GM21515 (cell line): ENCODE results near the gene DISC1.
"Not testable (repeated sequence)": the region's sequence is repeated elsewhere in the genome, so short reads cannot be mapped to it uniquely, and the experiment has no call there.

Experiments
- ATAC-seq: cut with Tn5 transposase; IDR thresholded peaks from one replicate; pipeline ENCODE4 v1.9.1; 2021; ENCODE audit not compliant: unreplicated experiment

DISC1 gene

DNA sequence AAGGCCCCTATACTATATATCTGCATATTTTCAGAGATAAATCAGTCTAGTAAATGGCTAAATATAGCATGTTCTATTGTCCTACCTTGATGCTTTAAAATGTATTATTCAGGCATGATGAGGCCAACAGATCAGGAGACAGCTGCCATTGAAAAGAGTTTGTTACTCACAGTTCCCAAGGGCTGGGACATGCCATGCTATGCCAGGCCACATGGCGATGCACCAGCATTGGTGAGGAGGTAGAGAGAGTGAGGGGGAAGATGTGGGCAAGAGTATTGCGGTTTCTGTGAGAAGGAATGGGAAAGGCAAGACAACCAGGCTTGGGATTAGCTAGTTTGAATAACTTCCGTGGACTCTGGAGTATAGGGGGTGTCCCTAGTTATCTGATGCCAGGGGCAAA, 316.5 kb downstream of the DISC1 start:
- no peak for ATAC-seq

DNA sequence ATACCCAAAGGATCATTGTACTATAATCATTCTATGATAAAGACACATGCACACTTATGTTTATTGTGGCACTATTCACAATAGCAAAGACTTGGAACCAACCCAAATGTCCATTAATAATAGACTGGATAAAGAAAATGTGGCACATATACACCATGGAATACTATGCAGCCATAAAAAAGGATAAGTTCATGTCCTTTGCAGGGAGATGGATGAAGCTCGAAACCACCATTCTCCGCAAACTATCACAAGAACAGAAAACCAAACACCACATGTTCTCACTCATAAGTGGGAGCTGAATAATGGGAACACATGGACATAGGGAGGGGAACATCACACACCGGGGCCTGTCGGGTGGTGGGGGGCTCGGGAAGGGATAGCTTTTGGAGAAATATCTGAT, 321.5 kb downstream of the DISC1 start:
- ATAC-seq: not testable (repeated sequence)

DNA sequence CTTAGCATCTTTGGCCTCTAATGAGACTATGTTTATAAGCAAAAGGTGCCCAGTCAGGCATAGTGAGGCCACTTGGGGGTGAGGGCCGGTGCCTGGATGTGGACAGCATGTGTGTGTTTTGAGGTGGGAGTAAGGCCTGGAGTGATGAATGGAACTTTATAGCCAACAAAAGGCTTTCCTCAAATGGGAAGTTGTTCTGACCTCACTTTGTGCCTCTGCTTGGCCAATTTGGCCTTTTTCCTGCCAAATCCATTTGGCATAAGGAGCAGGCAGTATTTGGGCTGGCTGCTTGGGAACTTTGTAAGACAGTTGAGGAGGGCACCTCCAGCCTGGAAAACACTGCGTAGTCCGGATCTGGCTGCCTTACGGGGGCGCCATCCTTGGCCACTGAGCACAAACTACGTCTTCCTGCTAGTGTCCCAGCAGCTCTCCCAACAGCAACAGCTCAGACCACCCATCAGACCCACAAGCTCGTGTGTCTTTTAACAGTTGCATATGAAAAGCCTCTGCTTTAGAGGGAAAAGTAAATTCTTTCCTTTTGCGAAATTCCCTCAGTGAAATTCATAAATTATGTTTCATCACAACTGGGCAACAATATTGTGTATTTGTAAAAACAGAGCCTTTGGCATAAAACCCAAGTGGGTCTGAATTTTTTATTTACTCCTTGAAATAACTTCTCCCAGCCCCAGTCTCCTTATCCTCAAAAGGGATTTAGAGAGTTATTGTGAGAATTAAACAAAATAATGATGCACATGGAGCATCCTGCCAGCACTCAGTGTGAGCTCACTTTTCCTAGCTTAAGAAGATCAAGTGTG, 322.9 kb downstream of the DISC1 start:
- no peak for ATAC-seq

DNA sequence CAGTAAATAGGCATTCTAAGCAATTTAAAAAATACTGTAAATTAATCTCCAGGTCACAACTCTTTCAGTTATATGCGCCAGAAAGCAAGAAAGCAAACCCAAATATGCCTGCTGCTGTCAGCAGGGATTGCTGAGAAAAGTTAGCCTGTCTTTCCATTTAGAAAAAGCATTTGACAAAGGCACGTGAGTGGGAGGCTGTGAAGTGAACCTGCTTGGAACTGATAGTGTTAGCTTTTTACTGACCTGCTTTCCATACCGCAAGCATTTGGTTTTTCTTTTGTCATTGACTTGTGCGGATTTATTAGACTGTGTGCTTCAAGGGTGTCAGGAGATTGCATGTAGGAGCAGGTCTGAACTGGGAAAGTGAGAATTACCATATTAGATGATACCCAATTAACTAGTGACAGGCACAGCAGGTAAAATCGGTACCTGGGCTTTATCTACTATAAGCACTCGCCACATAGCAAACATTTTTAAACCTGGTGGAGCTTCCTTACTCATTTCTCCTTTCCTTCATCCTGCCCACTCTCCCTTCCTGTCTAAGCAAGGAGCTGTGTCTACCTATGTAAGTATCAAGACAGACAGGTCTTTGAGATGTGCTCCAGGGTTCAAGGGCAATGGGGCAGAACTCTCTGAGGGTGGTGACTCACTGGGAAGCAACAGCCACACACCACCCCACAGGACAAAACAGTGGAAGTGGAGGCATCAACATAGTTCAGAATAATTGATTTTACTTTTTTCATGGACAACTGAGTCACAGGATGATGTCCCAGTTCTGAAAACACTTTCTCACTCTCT, 323.9 kb downstream of the DISC1 start:
- no peak for ATAC-seq

DNA sequence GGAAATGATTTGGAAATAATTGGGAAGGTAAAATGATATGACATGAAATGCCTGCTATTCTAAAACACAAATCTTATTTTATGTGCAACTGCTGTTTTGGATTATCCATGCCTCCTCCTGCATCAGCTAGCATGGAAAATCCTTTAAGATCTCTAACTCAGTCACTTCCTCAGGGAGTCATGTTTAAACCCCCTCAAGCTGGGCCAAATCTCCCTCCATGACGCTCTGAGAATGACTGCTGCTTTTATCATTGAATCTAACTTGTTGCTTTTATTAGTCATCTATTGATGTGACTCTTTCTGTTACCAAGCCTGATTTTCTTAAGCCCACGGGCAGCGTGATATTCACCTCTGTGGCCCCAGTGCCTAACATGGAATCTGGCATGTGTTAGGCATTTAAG, 324.8 kb downstream of the DISC1 start:
- no peak for ATAC-seq

DNA sequence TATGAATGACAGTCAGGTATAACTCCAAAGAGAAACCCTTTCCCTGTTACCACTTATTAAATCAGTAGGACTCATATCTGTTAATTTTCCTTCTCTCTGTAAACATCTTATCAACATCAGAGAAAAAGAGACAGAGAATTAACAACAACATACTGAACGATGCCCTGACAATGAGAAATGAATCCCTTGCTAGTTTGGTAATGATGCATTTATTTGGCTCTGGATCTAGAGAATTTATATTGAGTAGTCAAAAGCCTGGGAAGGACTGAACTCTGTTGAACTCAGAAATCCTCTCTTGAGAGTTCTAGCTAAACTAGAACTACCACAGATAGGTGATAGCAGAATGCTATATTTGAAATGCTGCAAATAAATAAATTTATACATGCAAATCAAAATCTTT, 325.6 kb downstream of the DISC1 start:
- ATAC-seq: no peak

DNA sequence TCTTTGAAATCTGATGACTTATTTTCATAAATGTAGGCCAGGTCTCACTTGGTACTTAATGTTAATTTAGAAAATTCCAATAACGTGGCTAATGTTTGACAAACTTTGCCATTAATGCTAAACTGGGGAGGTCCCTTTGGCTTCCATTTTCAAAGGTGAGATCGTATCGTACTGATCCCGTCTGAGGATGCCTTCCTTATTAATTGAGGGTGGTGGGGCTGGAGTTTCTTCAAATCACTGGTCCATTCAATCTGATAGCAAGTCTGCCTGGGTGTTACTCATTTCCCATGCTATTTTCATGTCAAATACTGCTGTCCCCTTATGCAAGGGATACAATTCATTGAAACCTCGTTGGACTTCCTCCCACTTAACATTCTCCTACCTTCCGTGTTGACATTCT, 327.1 kb downstream of the DISC1 start:
- no peak for ATAC-seq

DNA sequence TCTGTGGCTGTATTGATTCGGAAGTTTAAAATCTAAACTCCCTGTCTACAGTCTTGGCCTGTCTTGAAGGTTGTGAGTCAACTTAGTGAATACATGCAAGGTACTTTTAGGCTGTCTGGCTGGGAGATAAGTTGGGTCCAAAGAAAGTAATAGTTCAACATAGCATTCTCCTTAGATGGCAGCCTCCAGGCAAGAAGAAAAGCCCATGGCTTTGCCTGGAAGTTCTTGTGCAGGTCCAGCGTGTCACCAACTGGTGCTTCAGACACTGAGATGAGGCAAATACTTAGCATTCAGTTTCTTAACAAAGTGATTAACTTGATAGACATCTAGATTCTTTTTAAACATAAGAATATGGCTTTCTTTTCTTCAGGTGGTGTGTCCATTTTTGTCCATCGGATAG, 328.2 kb downstream of the DISC1 start:
- ATAC-seq: no peak

DNA sequence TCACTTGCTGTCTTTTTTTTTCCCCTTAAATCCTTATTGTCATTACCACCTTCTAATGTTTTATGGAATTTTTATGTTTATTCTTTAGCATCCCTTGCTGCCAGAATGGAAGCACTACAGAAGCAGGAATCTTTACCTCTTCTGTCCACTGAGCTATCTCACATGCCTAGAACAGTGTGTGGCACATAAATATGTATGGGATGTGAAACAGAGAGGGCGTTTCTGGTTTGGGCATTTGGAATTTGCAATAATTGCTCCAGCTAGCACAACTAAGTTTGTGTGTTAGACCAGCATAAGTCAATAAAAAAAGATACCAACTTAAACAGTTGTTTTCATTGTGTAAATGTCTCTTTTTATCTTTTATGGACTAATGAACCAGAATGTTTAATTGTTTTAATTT, 330.8 kb downstream of the DISC1 start:
- ATAC-seq: no peak

DNA sequence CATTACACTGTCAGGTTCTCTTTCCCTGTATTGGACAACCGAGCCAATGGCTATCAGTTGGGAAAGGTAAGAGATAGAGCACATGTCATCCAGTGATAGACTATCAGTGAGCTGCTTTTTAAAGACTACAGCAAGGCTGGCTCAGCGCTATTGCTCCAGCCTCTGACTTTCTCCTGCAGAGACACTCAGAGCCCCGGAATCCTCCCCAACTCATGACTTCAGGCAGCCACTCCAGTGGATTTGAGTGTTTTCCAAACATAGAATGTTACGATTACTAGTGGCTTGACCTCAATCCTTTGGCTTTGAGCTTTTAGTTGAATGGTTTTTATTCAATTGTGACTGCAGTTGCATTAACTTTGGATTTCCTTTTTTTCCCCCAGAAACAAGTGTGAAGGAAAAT, 331.9 kb downstream of the DISC1 start:
- no peak for ATAC-seq

DNA sequence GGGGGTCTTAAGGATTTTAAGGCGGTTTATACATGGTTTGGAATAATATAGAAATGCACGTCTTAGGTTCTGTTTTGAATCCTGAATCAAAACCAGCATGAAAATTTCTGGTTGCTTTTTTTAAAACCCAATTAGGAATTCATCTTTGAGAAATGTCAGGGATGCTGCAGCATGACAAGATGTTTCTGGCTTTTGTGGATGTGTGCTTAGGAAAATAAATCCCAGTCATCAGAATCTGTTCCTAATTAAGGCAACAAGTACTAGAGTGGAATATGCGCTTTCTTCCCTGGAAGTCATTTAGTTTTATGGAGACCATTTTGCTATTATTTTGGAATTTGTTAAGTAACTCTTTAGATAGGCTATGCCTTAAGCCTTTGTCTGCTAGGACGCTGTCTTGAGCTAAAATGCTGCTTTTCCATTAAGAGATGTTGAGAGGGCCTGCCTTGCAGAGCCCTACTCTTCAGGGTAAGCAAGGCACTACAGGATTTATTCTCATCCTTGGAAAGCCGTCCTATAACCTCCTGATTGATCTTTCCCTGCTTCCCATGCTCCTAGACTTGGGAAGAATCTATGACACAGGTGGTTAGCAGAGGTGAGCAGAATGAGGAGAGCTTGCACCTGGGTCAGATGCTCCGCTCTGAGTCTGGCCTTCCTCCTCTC, 332.8 kb downstream of the DISC1 start:
- ATAC-seq: no peak

DNA sequence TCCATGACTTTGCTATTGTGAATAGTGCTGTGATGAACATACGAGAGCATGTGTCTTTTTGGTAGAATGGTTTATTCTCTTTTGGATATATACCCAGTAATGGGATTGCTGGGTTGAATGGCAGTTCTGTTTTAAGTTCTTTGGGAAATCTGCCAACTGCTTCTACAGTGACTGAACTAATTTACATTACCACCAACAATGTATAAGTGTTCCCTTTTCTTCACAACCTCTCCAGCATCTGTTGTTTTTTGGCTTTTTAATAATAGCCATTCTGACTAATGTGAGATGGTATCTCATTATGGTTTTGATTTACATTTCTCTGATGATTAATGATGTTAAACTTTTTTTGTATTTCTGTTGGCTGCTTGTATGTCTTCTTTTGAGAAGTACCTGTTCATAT, 335.2 kb downstream of the DISC1 start:
- ATAC-seq: not testable (repeated sequence)

DNA sequence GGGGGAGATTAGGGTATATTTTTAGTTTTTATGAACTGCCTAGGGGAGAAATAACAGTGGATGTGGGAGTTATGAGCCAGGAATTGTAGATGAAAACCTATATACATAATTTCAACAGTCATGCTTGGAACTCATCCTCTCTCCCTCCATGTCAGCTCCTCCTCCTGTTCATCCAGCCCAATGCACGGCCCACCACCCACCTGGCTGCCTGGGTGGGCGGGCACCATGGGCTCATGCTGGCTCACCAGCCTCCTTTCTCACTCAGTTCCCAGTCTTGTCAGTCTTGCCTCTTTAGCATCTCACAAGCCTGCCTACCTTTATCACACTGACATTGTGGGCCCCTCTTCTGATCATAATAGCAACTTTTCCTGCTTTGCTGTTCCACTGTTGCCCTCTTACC, 336.0 kb downstream of the DISC1 start:
- ATAC-seq: no peak

DNA sequence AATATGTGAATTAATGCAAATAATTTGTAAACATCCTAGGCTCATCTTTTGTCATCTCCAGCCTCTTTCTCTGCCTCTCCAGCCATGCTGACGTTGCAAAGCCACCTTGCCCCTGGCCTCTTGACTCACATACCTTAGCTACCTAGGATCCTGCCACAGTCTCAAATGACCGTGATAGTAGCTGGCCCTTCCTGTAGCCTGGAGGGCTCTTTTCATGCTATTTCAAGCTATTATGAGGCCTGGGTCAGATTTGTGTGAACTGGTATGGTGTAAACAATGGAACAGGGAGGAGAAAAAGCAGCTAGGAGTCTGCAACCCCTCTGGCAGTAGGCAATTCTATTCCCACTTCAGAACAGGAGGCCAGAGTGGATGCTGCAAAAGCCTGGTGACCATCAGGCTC, 337.7 kb downstream of the DISC1 start:
- no peak for ATAC-seq

DNA sequence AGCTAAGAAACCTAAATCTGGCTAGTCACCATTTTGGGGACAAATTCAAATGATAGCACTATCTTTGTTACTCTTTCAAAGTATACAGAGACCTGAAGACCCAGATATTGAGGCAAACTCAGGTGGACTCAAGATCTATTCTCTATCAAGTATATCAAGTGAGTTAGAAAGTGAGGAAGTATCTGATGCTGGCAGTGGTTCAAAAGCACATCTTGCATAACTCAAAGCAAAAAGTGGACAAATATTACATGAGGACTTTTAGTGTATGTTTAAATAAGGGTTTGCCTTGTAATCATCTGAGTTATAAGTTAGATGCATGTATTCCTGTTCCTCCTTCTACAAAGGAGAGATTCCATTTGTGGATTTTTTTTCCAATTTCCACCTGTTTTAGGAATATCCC, 338.4 kb downstream of the DISC1 start:
- no peak for ATAC-seq

DNA sequence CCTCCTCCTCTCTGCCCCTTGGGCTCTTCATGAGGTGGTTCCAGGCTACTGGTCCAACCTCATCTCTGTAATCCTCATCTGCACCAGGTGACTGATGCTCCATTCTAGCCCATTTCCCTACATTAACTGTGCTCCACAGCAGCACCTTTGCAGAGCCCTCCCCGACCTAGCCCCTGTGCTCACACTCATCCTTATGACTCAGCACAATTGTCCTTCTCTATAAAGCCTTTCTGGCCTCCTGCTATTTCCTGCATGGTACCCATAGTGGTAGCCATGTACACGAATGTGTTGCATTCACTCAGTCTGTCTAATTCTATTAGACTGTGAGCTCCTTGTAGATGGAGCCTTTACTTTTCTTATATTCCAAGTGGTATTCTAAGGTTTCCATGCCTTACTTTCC, 339.0 kb downstream of the DISC1 start:
- ATAC-seq: no peak

DNA sequence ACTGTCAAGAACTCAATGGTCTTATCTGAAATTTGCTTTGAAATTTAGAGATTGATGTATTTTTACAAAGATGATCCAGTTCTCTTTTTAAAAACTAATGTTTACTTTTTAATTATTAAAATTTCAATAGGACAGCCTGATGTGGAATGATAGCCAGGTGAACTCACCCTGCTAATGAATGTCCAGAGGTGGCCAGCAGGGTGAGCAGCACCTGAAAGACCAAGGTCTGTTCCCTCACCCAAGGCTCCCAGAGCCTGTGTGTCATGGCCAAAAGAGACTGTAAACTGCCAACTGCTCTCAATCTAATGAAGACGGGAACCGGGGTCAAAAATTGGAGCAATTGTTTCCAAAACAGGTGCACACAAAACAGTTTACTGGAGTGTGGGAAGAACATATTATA, 340.4 kb downstream of the DISC1 start:
- no peak for ATAC-seq

DNA sequence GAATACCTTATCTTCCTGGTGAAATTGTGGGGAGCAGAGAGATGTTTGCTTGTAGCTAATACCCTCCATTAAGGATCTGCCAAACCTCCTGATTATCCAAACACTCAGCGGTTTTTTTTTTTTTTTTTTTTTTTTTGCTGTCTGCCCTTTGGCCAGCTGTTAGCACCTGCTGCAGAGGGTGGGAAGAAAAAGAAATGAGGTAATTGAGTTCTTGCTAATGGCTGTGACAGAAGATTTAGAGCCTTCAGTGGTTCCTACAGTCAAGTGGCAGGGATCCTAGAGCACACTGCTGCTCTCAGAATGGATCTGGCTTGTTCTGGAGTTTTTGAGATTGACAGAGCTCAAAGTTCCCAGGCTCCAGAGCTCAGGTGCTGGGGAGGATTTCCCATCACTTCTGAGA, 342.5 kb downstream of the DISC1 start:
- no peak for ATAC-seq

DNA sequence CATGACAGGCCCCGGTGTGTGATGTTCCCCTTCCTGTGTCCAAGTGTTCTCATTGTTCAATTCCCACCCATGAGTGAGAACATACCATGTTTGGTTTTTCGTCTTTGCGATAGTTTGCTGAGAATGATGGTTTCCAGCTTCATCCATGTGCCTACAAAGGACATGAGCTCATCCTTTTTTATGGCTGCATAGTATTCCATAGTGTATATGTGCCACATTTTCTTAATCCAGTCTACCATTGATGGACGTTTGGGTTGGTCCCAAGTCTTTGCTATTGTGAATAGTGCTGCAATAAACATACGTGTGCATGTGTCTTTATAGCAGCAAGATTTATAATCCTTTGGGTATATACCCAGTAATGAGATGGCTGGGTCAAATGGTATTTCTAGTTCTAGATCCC, 343.2 kb downstream of the DISC1 start:
- not testable (repeated sequence) for ATAC-seq

DNA sequence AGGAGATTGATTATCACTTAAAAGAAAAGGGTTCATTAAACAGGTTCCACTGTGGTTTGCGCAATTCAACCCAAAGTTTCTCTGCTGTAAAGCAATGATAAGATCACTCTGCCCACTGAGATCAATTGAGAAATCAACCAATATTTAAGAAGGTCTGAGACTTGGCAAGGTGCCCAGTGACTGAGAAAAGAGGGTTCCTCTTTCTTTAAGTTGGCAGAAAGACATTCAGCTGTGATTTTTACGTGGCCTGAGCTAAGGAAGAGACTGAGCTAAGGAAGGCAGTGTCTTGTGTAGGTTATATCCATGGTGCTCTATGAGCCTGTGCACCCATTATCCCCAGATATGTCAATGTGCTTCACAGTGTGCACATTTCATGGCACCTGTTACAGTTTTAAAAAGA, 344.1 kb downstream of the DISC1 start:
- ATAC-seq: no peak

DNA sequence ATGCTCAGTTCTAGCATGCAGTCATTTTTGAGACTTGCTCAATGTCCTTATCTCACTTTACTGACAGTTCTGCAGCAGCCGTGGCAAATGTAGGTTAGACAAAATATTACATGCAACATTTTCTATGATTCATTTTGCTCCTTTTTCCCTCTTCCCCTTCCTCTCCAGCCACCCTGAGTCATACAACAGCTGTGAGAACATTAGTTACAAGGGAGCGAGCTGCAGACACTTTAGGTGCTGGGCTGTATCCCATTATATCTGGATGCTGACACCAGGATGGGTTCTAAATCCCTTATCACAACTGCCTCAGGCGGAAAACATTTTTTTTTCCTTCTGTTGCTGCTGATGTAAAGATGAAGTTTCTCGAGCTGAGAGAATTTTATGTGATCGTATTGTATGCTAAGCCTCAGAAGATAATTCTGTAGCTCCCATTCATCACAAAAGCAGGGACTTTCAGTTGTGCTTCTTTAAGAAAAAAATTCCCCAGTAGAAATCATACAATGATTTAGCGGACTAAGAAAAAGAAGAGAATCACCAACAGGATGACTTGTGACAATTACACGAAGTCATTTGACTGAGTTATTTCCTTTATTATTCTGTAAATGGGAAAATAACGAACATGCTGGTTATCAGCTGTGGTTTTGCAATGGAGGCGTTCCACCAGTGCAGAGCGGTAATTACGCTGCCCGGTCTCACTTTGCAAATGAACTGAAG, 345.0 kb downstream of the DISC1 start:
- no peak for ATAC-seq
